HG03039 (cell line): ENCODE data around the gene CHD1.
A peak's percentile ranks its signal among the peaks of the same experiment; 100 is the strongest.

ENCODE experiments used
- ATAC-seq: cut with Tn5 transposase; IDR thresholded peaks from one replicate; pipeline ENCODE4 v1.9.1; 2021; ENCODE audit warnings: mild to moderate bottlenecking, moderate library complexity; ENCODE audit not compliant: unreplicated experiment

CHD1 gene

DNA sequence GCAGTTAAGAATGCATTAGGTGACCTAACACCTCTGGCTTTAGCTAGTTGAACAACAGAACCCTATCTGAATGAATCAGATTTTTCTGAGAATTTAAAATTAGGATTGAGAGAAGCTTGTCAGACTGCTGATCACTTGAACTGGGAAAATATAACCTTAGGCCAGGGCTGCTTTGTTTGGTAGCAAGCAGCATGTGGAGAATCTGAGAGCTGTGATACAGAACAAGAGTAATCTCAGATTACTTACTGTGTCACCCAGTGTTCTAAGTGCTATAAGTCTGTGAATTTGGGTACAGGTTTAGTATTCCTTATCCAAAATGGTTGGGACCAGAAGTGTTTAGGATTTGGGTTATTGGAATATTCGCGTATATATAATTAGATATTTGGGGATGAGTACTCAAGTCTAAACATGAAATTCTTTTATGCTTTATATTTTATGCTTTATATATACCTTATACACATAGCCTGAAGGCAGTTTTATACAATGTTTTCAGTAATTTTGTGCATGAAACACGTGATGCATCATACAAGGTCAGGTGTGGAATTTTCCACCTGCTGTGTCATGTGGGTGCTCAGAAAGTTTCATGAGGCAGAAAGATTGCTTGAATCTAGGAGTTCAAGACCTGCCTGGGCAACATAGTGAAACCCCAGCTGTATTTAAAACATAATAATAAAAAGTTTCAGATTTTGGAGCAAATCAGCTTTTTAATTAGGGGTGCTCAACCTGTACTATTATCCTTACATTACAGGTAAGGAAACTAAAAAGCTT is 8.3 kb upstream of the CHD1 start:
- ATAC-seq = no peak

DNA sequence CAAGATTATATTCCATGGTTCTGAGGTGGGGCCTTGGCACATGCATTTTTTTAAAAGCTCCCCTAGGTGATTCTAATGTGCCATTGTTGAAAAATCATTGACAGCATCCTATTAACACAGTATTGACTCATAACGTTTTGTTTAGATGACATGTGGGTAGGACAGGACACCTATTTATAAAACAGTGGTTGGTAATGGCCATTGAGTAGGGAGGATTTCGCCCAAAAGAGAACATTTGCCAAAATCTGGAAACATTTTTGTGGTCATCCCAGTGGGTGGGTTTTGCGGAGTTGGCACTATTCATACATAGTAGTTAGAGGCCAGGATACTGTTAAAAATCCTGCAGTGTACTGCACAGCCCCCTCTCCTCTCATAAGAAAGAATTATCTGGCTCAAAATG is 6.4 kb upstream of the CHD1 start:
- no peak for ATAC-seq

GRCh38 chr5:98934546-98934945 is 5.7 kb upstream of the CHD1 start:
- ATAC-seq = no peak

- ATAC-seq = no peak
Observed at GRCh38 chr5:98933445-98934072, 4.8 kb upstream of the CHD1 start.

GRCh38 chr5:98930972-98931762 is 2.4 kb upstream of the CHD1 start:
- no peak for ATAC-seq

- no peak for ATAC-seq
Observed at GRCh38 chr5:98929710-98930298, 997 bp upstream of the CHD1 start.

GRCh38 chr5:98927989-98928872 is 576 bp downstream of the CHD1 start:
- ATAC-seq = peak; percentile 28

- peak; percentile 17 for ATAC-seq
Observed at GRCh38 chr5:98927242-98927988, 1.4 kb downstream of the CHD1 start.

DNA sequence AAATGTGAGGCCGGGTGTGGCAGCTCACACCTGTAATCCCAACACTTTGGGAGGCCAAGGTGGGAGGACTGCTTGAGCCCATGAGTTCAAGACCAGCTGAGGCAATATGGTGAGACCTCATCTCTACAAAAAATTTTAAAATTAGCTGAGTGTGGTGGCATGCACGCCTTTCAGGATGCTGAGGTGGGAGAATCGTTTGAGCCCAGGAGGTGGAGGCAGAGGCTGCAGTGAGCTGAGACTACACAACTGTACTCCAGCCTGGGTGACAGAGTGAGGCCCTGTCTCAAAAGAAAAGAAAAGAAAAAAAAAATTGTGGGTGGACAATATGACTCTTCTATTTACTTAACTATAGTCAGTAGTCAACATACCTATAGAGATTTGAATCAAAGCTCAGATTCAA is 4.8 kb downstream of the CHD1 start:
- no peak for ATAC-seq

- no peak for ATAC-seq
Observed at GRCh38 chr5:98921947-98922505, 6.8 kb downstream of the CHD1 start.

- ATAC-seq = no peak
Observed at GRCh38 chr5:98917433-98917832, 11.4 kb downstream of the CHD1 start.

DNA sequence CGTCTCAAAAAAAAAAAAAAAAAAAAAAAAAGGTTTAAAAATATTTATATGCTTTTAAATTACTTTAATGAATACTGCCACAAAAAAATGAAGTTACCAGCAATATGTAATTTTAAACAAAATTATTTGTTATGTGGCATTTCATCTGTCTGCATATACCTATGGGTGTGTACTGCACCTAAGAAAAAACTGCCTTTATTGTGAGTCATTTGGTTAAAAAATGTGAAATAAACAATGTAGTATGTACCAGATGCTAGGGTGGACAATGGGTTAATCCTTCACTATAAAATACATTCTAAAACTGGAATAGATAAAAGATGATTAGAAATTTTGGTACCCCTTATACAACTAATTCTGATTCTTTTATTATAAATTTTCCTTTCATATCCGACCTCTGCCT is 12.3 kb downstream of the CHD1 start:
- ATAC-seq = no peak

- ATAC-seq = no peak
Observed at GRCh38 chr5:98913911-98914310, 14.9 kb downstream of the CHD1 start.

DNA sequence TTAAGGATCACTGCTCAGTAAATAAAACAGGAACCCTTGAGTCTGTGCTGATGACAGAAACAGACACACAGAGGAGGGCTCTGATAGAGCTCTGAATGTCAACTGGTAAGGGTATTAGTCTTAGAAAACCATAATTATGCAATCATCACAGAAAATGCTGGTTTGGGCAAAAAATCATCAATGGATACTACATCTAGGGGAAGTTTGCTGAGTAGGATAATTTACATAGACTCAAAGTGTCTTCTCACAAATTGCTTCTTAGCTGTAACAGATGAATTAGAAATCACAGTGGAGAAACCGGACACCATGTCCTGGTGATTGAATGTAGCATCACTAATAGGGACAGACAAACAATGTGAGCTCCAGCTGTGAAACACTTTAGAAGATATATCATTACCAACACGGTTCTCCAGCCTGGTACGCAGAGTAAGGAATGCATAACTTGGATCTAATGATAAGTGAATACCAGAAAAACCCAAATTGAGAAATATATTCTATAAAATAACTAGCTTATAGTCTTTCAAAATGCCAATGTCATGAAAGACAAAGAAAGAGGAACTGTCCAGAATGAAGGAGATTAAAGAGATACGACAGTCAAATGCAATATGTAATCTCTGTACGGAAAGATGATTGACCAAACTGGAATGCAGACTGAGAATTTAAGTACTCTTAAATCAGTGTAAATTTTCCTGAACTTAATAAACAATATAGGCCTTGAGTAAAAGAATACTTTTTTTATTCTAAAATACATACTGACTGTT is 17.3 kb downstream of the CHD1 start:
- no peak for ATAC-seq

DNA sequence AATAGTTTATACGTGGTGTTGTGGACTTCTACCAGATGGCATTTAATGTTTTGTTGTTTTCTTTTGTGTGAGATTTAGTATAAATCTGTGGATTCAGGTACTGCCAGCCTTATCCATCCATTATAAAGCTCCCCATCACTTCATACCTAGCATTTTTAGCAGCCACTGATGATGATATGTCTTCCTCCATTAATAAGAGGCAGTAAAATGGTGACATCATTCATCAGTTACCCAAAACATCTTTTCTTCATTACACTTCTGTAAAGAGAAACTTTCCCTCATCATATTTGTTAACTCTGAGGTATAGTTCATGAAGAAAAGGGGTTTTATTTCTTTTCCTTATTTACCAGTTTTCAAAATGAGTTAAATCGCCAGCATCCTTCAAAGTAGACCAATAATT is 19.4 kb downstream of the CHD1 start:
- ATAC-seq = no peak

DNA sequence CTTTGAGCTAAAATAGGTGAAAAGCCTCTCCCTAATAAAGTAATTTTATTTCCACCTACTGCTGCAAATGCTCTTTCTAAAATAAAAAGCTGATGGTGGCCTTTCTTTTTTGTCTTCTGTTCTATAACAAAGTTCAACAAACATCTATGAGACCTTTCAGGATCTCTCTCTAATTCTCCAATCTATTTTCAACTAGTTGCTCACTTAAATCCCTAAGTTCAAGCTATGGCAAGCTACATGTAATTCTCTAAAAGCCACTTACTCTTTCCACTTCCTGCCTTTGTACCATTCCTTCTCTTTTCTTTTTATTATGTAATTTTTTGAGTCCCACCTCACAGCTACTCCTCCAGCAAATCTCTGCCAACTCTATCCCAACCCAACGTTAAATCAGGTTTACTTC is 20.9 kb downstream of the CHD1 start:
- no peak for ATAC-seq

DNA sequence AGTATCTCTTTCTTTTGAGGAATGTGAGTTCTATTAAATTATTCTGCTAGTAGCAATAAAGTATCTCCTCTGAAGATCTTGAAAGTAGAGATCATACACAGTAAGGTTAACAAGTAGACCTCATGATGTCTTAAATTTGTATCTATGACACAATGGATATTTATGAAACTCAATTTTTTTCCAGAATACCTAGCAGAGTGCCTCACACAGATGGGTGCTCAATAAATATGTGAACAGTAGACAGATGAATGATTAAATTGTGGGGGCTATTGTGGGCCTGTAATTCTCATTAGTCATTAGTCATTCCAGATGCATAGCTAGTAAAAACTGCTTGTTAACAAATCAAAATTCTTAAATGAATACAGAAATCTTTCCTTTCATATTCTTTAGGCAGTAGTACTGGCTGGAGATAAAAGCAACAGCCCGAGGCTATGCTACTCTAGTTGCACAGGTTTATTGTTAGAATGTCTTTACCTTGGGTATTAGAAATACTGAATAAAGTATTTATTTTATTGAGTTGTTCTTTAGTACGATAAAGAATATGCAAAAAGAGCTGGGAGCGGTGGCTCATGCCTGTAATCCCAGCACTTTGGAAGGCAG is 22.0 kb downstream of the CHD1 start:
- no peak for ATAC-seq
